DOHH2 (cell line): ENCODE data around the gene LATS2.

Experiments
- H3F3A ChIP-seq: fragments of 200-600 bp; sonication (generic), shearing (Covaris generic); 2 replicates; pipeline ENCODE4 v1.6.0; 2016; ENCODE audit warnings: antibody characterized with exemption, mild to moderate bottlenecking; ENCODE audit not compliant: control insufficient read depth, insufficient read depth
- H3K27ac ChIP-seq: fragments of 200-600 bp; sonication (generic); 2 replicates; pipeline ENCODE4 v1.5.1; 2014; ENCODE audit warnings: low read depth, mild to moderate bottlenecking, low read length, moderate library complexity
- H3K27me3 ChIP-seq: fragments of 200-600 bp; sonication (generic); 2 replicates; pipeline ENCODE4 v1.6.1; 2014; ENCODE audit warnings: mild to moderate bottlenecking, low read length, mixed read lengths; ENCODE audit not compliant: control insufficient read depth
- H3K36me3 ChIP-seq: fragments of 200-600 bp; sonication (generic); 2 replicates; pipeline ENCODE4 v1.6.1; 2014; ENCODE audit warnings: mild to moderate bottlenecking, low read length, moderate library complexity, mixed read lengths; ENCODE audit not compliant: control insufficient read depth
- H3K4me1 ChIP-seq: fragments of 200-600 bp; sonication (generic); 2 replicates; pipeline ENCODE4 v1.6.1; 2014; ENCODE audit warnings: mild to moderate bottlenecking, low read length, mixed read lengths; ENCODE audit not compliant: control insufficient read depth
- H3K4me2 ChIP-seq: fragments of 200-600 bp; sonication (generic); 2 replicates; pipeline ENCODE4 v1.6.0; 2014; ENCODE audit warnings: mild to moderate bottlenecking, low read length, moderate library complexity
- H3K4me3 ChIP-seq: fragments of 200-600 bp; sonication (generic); 2 replicates; pipeline ENCODE4 v1.5.1; 2014; ENCODE audit warnings: mild to moderate bottlenecking, low read length, mixed read lengths
- H3K79me2 ChIP-seq: fragments of 200-600 bp; sonication (generic); 2 replicates; pipeline ENCODE4 v1.6.1; 2014; ENCODE audit warnings: mild to moderate bottlenecking, low read length, mixed read lengths; ENCODE audit not compliant: control insufficient read depth
- H3K9me2 ChIP-seq: fragments of 200-600 bp; sonication (generic); replicated peaks from 2 replicates; pipeline ENCODE4 v1.6.1; 2014; ENCODE audit warnings: mild to moderate bottlenecking, low read length, mixed read lengths; ENCODE audit not compliant: control insufficient read depth
- H3K9me3 ChIP-seq: fragments of 200-600 bp; sonication (generic); 2 replicates; pipeline ENCODE4 v1.6.1; 2014; ENCODE audit warnings: antibody characterized with exemption, low read length, mixed read lengths; ENCODE audit not compliant: control insufficient read depth, insufficient read depth
- H4K20me1 ChIP-seq: fragments of 200-600 bp; sonication (generic); 2 replicates; pipeline ENCODE4 v1.6.0; 2014; ENCODE audit warnings: low read depth, mild to moderate bottlenecking, antibody characterized with exemption, low read length, moderate library complexity; ENCODE audit not compliant: control insufficient read depth, insufficient read depth
- CTCF ChIP-seq: fragments of 200-600 bp; sonication (generic); IDR thresholded peaks from one replicate; pipeline ENCODE4 v1.5.1; 2014; ENCODE audit warnings: antibody characterized with exemption, mild to moderate bottlenecking, low read depth, low read length; ENCODE audit not compliant: poor library complexity, severe bottlenecking
- EZH2phosphoT487 ChIP-seq: fragments of 200-600 bp; sonication (generic); IDR thresholded peaks from 2 replicates; pipeline ENCODE4 v1.6.1; 2017; ENCODE audit warnings: borderline replicate concordance, mild to moderate bottlenecking, antibody characterized with exemption, low read length, moderate library complexity, mixed read lengths

The LATS2 gene

GRCh38 chr13:21047591-21048282 is 13.6 kb downstream of the LATS2 start:
- Histone ChIP-seq H3K79me2 (no peaks in the 10 kb centered on the region), H4K20me1 (no peaks in the 10 kb centered on the region)

GRCh38 chr13:21047087-21047486 is 14.3 kb downstream of the LATS2 start:
- no peaks in the 10 kb centered on the region for H3K9me3 ChIP-seq
- no peaks in the 10 kb centered on the region for H3K79me2 ChIP-seq
- no peaks in the 10 kb centered on the region for H3K36me3 ChIP-seq
- no peak overlapping the region for H3K27ac ChIP-seq
- H3K27me3 ChIP-seq = no peaks in the 10 kb centered on the region
- H3K4me1 ChIP-seq = peaks cover 5% of the 10 kb centered on the region
- TF ChIP-seq EZH2phosphoT487 (no peak), CTCF (no peak)
- no peak overlapping the region for H3K4me3 ChIP-seq
- no peaks in the 10 kb centered on the region for H4K20me1 ChIP-seq
- H3K4me2 ChIP-seq = no peak overlapping the region
- H3F3A ChIP-seq = no peaks in the 10 kb centered on the region
- no peaks in the 10 kb centered on the region for H3K9me2 ChIP-seq

More at GRCh38 chr13:21047591-21048282, 13.6 kb downstream of the LATS2 start:
- no peaks in the 10 kb centered on the region for H3F3A ChIP-seq
- H3K36me3 ChIP-seq = no peaks in the 10 kb centered on the region
- TF ChIP-seq CTCF = no peak
- TF ChIP-seq EZH2phosphoT487 = no peak
- H3K27me3 ChIP-seq = no peaks in the 10 kb centered on the region
- no peak overlapping the region for H3K27ac ChIP-seq
- no peak overlapping the region for H3K4me3 ChIP-seq
- H3K4me2 ChIP-seq = no peak overlapping the region
- H3K9me3 ChIP-seq = no peaks in the 10 kb centered on the region
- H3K4me1 ChIP-seq = peaks cover 5% of the 10 kb centered on the region
- no peaks in the 10 kb centered on the region for H3K9me2 ChIP-seq

DNA sequence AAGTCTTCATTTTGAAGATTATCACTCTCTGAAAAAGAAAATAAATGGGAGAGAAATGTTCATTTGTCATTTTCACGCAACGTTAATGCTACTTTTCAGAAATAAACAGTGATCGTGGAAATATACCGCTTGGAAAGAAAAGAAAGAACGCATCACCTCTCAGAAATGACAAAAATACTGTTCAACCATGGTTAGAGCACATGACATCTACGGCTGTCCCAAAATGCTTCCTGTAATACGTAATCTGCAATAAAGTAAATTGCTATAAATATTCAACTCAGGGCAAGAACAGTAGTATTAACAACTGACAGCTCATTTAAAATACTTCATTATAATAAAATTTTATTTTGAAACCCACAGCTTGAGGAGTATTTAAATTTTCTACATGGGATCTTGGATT is 15.2 kb downstream of the LATS2 start:
- Histone ChIP-seq H3K27me3 (no peaks in the 10 kb centered on the region), H3K4me2 (no peak overlapping the region), H3K36me3 (no peaks in the 10 kb centered on the region), H3K4me1 (peaks cover 9% of the 10 kb centered on the region), H3K9me2 (no peaks in the 10 kb centered on the region), H3K27ac (no peak overlapping the region), H3K9me3 (no peaks in the 10 kb centered on the region), H4K20me1 (no peaks in the 10 kb centered on the region), H3F3A (no peaks in the 10 kb centered on the region), H3K4me3 (no peak overlapping the region), H3K79me2 (no peaks in the 10 kb centered on the region)
- TF ChIP-seq EZH2phosphoT487 (no peak), CTCF (no peak)
